GDM1 (cell line): ENCODE results near the gene MTCL1.

Source experiments
- DNase-seq: peaks from one replicate; lab custom pipeline; 2025; lab: John Stamatoyannopoulos, UW

The MTCL1 gene

DNA sequence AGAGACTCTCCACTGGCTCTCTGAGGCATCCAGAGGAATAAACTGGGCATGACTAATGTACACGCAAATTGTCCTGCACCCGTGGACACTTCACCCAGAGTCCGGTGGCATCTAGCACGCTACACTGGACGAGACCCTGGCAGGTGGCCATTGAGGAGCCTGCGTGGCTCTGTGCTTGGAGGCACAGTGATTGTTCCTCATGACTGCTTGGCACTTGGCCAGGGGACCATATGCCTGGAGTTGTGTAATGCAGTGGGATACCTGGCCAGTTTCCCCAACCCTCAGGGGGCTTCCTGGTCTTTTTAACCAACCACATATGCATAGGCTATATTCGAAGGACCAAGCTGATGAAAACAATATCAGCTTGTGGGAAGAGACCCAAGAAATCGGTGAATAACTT, 66.6 kb downstream of the MTCL1 start:
- DNase-seq = no peak

DNA sequence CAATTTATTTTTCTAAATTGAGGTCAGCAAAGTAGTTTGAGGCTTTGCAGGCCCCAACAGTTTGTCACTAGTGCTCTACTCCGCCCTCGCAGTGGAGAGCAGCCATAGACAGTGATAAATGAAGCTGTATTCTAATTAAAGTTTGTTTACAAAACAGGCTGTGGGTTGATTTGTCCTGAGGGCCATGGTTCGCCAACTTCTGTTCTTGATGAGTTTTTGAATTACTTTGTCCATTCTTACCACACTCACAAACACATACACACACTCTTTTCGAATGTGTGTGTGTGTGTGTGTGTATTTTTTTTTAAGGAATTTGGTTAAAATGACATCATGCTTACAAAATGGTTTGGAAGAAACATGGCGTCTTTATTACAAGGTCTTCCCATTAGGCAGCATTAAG, 68.6 kb downstream of the MTCL1 start:
- DNase-seq = no peak

DNA sequence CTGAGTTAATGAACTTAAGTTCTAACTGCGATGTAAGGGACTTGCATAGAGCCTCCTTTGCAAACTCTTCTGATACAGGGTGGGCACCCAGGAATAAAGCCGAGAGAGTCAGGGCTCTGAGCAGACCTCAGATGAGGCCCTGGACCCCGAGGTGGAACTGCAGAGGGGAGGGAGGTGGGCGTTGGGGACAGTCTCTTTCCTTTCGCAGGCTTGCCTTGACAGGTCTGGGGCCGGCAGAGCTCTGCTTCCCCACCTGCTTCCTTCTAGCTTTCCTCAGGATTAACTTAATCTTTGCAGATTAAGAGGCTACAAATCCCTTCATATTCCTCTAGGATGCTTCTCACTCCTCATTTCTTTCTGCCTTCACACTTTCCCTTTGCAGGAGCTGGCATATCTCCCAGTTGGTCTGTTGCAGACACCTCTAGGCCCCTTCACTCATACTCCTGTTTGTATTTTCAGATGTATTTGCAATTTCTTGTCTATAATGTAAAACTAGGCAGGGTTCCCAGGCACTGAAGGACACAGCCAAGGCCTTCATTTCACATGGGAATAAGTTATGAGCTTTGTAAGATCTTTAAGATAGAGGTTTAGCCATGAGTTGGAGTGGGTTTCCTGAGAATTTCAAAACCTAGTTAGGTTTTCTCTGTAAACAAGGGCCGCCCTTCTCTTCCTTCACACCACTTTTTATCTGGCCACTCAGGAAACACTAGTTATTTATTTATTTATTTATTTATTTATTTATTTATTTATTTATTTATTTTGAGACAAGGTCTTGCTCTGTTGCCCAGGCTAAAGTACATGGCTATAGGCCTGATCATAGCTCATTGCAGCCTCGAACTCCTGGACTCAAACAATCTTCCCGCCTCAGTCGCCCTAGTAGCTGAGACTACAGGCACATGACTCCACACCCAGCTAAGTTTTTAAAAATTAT, 70.9 kb downstream of the MTCL1 start:
- DNase-seq = no peak

DNA sequence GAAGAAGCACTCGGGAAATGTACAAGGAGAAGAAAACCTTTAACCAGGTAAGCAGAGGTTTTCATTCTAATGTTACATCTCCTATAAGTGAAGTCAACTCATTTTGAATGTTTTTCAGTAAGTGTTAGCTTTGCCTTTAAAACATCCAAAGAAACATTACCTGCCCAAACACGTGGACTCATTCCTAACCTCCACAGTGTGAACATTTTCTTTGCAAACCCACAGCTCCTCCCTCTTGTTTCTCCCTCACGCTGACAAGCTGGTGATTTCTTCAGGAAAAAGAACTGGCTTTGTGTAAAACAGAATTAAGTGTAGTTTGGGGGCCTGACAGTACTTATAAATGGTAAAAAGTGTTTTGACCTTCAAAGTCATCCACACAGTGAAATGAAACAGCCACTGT, 72.5 kb downstream of the MTCL1 start:
- DNase-seq = no peak

DNA sequence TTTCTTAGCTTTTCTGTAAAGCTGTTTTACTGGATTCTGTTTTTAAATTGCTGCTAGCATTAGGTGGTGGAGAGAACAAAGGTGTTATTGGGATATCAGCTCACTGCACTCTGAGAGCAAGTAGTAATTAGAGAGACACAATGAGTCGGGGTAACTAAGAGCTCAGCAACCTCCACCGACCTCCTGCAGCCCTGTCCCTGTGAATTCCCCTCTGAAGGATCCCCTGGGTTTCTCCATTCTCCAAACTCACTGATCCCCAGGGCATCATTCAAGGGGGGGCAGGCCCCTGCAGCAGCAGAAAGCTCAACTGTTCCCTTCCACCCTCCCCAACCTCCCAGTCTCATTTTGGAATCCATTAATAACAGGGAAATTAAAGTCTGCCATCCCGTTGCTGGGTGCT, 73.0 kb downstream of the MTCL1 start:
- DNase-seq = no peak

DNA sequence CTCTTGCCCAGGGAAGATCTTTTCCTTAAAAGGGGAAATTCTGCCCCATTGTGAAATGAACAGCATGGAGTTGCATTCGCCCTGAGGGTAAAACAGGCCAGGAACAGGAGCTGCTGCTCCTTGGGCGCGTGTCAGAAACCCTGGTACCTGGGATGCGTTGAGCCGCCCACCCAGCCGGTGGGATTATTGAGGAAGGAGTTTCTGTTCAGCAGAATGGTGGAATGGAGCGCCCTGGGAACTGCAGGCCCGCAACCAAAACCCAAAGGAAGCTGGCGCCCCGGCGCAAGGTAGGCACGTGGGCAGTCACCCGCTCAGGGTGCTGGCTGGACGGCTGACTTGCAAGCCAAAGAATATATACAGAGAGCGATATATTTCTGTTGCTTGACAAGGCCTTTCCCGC, 73.5 kb downstream of the MTCL1 start:
- DNase-seq = no peak

DNA sequence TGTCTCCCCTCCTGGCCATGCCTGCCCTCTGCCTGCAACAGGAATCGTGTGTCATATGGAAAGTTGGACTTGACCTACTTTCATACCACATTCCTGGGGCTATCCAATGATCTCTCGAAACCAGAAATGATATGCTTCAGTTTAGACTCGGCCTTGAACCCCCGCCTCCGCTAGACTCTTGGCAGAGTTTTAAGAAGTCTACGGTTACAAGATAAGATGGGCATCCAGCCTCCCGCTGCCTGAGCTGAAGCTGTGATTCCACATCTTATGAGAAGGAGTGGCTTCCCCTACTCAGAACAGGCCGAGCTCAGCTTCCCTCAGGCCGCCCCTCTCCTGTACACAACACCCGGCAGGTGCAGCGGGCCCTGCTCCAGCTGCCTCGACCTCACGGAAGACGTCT, 73.9 kb downstream of the MTCL1 start:
- DNase-seq = no peak

DNA sequence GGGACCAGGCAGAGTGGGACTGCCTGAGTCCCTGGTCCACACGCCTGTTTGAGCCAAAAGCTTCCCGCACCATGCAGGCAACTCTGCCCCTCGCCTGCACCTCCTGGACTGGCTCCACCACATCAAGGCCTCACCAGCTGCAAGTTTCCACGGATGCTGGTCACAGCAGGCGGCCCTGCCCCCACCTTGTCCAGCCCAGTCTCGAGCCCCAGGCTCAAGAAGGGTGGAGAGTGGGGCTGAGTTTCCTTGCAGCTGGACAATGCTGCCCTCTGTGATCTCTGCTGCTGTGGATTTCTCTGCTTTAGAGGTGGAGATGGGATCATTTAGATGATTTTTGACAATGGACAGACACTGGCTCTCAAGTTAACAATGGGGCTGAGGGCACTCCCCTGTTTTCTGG, 74.9 kb downstream of the MTCL1 start:
- DNase-seq = no peak

DNA sequence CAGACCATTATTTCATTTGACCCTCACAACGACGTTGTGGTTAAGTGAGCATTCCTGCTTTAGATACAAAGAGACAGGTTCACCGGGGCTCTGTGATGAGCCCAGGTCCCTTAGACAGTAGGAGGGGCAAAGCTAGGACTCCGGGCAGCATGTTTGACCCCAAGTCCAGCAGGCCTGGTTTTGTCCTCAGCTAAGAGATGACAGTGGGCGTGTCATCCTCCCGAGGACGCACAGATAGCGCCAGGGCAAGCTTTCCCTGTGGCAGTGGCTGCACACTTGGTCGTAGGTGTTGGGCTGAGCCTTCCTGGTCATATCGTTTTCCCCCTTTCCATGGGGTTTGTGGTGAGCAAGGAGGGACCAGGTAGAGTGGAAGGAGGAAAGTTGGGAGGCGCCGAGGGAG, 76.3 kb downstream of the MTCL1 start:
- DNase-seq = no peak

DNA sequence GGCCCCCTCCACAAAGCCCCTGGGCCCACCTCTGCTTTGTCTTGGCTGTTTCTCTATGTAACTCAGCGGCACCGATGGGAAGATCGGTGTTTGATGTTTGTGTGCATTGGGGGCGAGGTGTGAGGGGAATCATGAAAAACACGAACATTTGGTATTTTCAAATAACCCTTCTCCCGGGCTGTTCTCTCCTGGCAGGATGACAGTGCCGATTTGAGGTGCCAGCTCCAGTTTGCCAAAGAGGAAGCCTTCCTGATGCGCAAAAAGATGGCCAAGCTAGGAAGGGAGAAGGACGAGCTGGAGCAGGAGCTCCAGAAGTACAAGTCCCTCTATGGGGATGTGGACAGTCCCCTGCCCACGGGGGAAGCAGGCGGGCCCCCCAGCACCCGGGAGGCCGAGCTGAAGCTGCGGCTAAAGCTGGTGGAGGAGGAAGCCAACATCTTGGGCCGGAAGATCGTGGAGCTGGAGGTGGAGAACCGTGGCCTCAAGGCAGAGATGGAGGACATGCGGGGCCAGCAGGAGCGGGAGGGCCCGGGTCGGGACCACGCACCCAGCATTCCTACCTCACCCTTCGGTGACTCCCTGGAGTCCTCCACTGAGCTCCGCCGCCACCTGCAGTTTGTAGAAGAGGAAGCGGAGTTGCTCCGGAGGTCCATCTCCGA, 78.1 kb downstream of the MTCL1 start:
- no peak for DNase-seq

DNA sequence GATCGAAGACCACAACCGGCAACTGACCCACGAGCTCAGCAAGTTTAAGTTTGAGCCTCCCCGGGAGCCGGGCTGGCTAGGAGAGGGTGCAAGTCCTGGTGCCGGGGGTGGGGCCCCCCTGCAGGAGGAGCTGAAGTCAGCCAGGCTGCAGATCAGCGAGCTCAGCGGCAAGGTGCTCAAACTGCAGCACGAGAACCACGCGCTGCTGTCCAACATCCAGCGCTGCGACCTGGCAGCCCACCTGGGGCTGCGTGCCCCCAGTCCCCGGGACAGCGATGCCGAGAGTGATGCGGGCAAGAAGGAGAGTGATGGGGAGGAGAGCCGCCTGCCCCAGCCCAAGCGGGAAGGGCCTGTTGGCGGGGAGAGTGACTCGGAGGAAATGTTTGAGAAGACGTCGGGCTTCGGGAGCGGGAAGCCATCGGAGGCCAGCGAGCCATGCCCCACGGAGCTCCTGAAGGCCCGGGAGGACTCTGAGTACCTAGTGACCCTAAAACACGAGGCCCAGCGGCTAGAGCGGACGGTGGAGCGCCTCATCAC, 78.7 kb downstream of the MTCL1 start:
- no peak for DNase-seq

DNA sequence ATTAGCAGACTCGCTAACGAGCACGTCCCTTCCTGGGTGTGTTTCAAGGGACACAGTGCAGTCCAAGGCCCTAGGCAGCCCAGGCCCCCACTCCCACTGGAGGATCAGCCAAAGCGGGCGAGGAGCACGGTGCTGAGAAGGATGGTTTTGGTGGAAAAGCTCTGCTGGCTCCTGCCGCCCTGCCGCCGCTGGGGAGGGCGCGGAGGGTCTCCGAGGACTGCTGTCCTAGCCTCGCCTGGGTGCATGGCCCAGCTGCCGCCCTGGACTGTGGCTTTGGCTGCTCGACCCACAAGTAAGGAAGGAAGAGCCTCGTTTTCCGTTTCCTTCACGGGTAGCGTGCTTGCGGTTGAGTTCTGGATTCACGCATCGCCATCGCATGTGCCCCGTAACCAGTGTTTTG, 79.9 kb downstream of the MTCL1 start:
- no peak for DNase-seq

DNA sequence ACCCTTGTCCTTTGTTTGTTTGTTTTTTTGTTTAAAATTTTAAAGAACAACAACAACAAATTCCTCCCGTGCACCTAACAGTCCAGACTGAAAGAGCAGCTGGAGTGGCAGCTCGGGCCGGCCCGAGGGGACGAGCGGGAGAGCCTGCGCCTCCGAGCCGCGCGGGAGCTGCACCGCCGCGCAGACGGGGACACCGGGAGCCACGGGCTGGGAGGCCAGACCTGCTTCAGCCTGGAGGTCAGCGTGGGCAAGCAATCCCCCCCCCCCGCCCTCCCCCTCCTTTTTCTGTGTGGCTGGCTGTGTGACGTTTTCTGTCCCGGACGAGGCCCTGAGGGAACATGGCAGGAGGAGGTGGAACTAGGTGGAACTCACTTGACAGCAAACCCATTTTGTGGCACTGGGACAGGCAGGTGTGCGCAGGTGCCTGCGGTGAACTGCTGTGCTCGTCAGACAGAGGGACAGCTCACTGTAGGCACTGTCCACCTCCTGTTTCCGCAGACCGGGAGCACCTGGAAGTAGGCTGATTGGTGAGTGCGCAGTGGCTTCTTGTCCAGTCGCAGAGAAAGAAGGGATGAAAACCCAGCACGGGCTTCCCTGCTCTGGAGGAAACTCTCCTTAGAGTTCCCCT, 80.6 kb downstream of the MTCL1 start:
- DNase-seq = no peak

DNA sequence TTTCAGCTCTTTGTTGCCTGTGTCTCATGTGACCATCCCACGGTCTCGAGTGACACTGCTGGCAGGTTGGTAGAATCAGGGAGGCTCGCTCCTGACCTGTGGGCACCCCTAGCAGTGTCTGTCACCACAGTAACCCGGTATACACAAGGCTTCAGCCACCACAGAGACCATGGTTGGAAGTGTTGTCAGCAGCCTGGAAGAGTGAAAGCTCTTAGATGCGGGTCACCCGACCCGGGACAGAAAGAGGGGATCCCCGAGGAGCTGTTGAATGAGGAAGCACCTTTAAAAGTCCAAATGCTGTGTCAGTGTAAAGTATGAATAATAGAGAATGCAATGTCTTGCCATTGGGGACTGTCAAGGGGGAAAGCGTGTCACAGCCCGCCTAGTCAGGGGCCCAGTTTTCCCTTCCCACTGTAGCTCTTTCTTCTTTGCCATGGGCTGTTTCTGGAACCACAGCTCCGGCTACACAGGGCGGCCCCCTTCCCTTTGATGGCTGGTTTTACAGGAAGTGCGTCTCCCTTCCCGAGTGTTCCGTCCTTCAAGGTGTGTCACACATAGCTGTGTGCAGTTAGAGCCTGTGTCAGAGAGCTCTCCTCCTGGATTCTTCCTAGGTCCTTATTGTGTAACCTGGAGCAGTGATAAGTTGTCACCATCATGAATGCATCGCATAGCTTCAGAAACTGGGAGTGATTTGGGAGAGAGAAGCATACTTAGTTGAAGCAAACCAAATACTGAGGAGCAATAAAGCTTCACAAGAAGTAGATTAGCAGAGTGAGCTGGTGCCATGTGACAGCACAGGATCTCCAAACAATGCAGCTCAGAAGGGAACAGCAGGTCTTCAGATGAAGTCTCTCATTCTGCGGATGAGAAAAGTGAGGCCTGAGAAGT, 81.4 kb downstream of the MTCL1 start:
- DNase-seq = no peak

DNA sequence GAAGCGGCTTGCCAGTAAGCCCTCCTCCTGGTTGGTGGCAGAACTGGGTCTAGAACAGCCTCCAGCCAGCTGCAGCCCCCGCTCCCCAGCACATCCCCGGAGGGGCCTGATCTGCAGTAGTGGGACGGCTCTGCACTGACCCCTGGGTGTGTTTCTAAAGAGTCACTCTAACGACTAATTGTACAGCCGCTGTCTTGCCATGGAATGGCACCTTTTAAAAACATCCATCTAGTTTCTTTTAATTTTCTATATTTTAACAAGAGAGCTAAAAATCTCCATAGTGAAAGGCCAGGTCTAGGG, 82.0 kb downstream of the MTCL1 start:
- no peak for DNase-seq

DNA sequence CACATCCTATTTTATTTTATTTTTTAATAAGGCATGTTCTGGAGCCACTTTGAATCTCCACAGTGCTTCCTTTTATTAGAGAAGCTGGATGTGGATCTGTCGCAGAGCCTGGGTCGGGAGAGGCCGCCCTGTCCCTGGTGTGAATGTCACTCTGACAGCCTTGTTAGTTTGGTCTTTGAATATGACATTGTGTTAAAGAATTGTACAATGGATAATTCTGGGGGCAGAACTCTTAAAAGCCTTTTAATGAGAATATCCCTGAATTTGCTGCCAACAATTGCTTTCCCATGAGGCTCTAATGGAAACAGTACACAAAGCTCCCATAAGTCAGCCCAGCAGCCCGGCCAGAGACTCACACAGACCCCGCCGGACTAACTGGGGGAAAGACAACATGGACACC, 82.4 kb downstream of the MTCL1 start:
- no peak for DNase-seq

DNA sequence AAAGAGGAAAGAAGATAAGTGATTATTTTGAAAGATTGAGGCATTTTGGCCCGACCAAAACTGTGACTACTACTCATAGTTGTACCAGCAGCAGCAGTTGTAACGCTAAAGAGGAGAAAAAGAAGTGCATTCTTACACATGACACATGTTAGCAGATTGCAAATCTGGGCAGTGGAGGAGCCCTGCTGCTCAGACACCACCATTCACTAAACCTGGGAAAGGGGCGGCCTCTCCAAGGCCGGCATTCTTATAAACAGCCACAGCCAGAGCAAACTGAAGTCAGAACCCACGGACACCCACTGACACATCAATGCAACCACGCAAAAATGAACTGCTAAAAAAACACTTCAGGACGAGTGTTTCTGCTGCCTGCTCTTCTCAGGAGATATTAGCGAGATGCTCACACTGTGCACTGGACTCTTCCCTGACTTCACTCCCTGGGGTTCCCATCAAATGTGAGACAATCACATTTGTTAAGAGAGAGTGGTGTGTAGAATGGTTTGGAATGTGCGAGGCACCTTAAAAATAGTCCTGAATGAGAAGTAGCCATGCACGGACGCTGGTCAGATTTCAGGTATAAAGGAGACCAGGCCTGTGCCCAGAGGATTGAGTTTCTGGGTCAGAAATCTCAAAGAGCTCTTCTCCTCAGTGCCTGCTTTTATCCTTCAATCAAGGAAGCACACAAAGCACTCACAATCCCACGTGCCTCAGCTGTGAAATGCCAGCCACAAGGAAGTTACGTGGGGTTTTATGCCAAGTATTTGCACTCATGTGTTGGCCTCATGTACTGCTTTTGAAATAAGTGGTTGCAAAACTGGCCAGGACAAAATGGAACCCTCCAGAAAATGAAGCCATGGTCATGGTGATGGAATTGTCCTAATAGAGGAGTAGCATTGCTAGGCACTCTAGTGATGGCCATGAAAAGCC, 83.4 kb downstream of the MTCL1 start:
- no peak for DNase-seq

DNA sequence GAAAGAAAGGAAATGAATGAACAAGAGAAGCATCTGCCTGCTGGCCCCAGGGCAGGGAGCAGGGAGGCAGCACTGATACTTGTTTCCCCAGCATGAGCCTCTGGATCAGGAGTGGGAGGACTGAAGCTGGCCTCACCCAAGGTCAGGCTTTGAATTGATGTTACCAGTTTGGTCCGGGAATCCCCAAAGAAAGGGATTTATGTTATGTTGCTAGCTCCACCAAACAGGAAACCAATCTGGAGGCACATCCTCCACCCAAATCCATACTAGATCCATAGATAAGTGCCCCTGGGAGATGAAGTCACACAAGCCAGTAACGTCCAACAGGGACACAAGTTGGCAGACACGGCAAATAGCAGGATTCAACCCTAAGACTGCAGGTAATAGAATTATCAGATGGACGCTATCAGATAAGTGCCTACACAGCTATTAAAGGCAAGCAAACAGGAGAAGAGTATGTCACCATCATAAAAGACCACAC, 85.9 kb downstream of the MTCL1 start:
- no peak for DNase-seq

DNA sequence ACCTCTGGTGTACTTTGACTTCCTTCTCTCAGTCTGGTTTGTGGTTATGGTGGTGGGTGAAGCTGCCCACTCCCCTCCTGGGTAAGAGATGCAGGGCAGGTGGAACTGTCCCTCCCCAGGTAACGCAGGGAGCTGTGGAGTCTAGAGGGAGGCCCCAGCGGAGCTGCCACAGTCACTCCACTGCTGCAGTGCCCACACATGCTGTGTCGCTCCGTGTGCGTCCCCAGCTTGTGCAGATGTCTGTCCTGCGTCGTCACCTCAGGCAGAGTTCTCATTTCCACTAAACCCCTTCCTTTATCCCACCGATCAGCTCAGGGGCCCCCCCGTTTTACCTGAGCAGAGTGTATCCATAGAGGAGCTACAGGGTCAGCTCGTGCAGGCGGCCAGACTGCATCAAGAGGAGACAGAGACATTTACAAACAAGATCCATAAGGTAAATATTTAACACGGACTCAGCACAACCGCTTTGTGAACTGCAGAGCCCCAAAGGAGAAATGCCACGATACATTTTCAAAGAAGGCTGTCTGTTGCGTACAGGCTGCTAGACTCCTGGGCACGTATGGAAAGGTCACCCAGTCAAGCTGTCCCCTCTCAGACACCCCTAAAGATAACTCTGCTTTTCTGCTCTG, 87.4 kb downstream of the MTCL1 start:
- no peak for DNase-seq

DNA sequence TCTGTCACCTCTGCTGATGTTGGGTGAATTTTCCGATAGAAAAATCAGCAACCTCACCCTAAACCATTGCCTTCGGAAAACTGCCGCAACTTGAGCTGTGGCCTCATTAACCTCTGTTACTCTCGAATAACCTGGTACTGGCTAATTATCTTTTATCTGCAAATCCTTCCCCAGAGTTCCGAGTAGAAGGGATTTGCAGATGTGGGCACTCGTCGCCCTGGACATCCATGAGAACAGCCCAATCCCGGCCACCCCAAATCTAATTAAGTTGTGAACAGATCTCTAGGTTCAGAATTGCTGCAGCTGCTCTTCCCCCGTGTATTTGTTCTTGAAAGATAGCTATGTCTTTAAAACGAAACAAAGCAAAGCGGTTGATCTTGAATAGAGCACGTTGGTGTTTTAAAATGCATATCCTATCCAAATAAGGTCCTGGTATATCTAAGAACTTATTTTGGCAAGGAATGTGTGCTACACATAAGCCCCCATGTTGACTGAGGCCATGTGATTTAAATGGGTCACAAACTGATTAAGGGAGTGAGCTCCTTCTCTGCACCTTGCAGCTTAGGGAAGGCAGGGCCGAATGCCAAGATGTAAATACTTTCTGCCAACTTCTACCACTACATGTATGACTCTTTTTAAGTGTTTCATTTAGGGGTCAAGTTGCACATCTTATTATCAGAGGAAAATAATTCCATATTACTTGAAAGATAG, 88.2 kb downstream of the MTCL1 start:
- DNase-seq = no peak
